HG02938 (cell line): ENCODE measurements around the gene PIPOX.

Experiments used
- ATAC-seq: cut with Tn5 transposase; IDR thresholded peaks from one replicate; pipeline ENCODE4 v1.9.1; 2021; ENCODE audit warnings: mild to moderate bottlenecking, moderate library complexity; ENCODE audit not compliant: unreplicated experiment

The PIPOX gene

DNA sequence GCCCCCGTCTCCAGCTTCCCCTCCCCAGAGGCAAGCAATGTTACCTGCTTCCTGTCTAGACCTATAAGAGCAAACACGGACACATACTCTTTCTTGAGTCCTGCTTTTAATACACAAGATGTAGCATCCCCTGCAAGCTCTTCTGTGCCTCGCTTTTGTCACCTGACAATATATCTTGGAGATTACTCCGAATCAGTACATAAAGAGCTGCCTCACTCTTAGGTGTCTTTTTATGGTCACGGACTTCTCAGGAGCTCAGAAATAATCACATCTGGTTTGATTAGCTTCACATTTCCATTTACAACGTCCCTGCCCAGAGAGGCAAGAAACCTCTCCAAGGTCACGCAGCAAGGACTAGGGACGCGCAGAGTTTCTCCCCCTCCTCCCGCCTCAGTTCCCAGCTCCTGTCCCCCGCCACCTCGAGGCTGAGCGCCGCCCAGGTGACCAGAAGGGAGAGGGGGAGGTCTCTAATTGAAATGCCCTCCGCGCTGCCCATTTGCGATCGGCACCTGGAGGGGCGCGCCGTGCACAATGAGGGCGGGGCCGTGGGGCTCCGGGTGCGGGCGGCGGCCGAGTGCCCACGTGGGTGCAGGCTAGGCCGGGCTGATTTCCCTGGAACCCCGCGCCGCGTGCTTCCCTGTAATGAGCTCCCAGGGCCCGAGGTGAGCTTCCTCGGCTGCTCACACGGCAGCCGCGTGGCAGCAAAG, 23.3 kb upstream of the PIPOX start:
- no peak for ATAC-seq

DNA sequence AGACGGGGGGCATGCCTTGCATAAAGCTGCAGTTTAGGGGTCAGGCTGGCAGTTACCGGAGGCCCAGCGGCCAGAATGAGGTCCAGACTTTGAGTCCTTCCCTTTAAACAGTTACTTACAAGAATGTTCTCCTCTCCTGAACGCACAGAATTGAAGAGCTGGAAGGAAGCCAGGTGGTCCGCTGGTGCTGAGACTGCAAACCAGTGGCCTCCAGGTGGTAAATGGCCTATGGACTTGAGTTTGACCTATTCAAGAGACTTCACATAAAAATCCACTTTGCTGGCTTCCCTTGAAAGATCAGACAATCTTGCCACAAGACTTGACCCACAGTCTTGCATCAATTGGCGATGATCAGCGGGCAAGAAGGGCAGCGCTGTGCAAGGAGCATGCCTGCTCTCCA, 22.4 kb upstream of the PIPOX start:
- no peak for ATAC-seq

DNA sequence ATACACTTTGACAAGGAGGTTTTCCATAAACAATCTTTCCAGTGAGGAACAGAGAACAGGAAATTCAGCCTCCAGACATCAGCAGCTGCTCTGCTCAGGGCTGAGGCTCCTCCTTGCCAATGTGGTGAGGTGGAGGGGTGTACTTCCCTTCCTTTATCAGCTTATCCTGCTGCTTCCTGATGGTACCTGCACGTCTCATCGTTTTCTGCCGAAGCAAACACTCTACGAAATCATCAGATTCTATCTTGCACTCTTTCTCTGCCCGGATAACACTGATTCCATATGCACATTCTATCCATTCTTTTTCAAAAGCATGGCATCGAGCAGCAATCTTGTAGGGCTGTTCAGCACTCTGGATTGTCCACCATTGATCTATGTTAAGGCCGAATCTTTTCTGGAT, 21.7 kb upstream of the PIPOX start:
- ATAC-seq, result no peak

DNA sequence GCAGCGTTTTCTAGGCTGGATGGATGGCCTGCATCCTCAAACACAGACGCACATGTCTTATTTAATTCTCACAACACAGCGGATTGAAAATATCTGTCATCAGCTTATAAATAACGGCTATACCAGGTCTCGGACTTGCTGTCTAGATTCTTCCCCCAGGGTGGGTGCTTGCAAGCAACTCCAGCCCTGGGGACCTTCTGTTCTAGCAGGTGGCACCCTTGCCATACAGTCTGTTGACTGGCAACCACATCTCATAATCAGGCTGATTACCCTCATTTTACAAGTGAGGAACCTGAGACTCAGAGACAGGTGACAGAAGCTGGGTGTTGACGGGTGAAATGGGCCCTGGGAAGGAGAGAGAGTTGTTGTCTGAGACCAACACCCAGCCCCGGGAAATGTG, 20.9 kb upstream of the PIPOX start:
- ATAC-seq, result no peak

DNA sequence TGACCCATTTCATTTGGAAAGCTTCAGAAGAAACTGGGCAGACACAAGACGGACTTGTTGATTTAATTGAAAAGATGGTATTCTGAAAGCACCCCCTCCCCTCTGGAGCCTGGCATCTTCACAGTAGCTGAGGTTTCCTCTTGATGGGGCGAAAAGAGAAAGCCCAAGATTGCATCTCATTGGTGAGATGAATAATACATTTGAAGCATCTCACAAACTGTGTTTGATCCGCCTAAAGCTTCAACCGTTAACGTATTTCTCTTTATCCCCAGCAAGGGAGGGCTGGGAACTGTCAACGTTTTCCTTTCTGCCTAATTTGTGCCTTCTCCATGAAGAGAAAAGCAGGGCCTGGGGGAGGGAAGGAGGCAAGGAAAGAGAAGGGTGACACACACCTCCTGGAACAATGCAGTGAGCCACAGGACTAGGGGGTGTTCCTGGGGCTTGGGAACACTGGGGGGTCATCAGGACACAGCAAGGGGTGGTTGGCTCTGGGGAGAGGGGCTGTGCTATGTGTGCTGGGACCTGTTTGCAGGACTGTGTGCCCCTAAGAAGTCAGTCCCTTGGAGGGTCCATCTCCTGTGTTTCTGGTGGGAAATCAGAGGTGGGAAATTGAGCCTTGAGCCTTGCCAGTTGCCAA, 18.5 kb upstream of the PIPOX start:
- no peak for ATAC-seq

DNA sequence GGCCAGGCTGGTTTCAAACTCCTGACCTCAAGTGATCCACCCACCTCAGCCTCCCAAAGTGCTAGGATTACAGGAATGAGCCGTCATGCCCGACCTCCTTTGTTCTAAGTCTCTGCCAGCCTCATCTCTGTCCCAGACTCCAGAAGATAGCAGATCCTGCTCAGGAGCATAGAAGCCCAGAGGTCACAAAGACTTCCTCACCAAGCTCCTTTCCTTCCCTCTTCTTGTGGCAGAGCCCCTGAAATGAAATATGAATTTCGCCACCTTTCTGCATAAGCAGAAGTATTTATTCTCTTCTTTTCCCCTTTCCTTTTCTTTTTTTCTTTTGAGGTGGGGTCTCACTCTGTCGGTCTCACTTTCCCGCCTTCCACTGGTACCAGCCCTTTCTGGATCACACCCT, 11.5 kb upstream of the PIPOX start:
- no peak for ATAC-seq

DNA sequence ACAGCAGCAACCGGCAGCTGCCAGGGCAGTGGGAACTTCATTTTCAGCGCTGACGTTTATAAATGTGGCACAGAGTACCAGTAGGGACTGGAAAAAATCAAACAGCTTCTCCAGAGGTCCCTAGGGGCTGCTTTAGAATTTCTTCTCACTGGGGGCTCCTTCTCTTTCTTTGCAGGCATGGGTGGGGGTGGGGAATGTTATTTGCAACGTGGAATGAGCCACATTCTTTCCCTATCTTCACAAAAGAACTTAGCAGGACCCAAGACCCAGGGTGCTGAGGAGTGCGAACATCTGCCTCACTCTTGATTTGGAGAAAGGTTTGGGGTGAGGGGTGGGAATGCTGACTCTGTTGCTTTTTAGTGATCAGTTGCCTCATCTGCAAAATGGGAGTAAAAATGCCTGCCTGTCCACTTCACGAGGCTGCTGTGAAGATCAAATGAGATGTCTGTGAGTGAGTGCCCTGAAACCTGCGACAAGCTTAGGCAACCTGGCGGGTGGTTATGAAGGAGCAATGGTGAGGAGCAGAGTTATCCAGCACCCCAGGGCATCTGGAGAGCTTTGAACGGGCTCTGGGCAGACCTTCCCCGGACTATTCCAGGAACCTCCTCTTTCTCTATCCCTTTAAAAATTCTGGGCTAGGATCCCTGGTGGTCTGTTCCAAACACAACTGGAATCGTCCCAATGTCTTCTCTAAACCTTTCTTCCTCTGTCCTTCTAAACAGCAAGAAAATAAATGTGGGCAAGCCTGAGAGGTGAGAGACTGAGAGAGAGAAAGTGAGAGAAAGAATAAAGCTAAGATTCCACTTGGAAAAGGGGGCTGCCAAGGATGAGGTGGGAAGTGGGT, 10.7 kb upstream of the PIPOX start:
- ATAC-seq, result no peak

DNA sequence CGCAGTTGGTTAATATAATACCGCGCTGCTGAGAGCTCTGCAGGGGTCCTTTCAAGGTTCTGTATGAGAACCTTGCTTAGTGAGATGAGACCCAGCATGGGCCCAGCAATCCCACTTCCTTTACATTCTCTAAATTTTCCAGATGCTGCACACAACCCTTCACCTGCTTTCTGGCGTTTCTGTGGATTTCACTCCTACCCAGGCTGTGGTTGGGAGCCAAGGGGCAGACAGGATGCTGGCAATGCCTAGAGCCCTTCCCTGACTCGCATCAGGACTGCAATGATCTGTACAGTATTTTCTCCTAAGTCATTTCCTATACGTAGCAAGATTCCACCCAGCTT, 10.1 kb upstream of the PIPOX start:
- ATAC-seq, result no peak

DNA sequence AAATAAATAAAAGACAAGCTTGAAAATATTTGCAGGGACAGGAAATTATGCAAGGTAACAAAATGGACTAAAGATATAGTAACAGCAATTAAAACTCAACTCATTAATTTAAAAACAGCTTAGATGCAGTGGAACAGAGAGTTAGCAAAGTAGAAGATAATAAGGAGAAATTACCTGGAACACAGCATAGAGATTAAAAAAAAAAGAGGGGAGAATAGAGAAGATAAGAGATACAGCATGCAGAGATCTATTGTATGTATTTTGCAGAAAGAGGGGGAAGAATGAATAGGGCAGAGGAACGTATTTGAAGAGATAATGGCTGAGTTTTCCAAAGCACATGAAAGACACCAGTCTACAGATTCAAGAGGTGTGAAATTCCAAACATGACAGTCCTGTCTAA, 8.4 kb upstream of the PIPOX start:
- ATAC-seq, result no peak

DNA sequence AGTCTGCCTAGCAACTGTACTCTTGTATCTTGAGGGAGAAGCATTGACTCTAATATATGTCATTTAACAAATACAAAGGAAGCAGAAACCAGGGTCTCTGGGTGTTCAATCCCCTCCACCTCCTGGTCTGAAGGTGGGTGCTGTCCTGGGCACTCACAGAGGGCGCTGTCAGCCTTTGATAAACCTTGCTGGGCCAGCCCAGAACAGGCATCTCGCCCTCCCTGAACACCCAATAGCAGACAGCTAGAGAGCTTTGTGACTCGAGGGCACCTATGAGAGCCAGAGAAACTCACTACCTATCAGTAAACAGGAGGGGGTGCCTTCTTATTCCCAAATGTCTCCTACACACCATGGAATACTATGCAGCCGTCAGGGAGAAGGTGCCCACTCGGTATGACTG, 6.4 kb upstream of the PIPOX start:
- no peak for ATAC-seq

DNA sequence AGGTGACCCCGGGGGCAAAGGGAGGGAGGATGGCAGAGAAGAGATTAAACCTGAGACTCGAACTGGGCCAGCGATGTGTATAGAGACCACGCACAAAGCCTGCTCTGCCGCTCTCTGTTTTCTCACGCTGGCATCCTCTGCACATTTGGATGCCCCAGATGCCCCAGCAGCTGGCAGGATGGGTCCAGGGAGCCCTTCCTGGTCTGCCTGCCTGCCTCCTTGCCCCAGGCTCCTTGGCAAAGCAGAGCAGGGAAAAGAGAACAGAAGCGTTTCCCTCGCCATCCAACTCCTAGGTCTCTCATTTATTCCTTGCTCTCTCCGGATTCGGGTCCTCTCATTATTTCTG, 5.2 kb upstream of the PIPOX start:
- no peak for ATAC-seq

DNA sequence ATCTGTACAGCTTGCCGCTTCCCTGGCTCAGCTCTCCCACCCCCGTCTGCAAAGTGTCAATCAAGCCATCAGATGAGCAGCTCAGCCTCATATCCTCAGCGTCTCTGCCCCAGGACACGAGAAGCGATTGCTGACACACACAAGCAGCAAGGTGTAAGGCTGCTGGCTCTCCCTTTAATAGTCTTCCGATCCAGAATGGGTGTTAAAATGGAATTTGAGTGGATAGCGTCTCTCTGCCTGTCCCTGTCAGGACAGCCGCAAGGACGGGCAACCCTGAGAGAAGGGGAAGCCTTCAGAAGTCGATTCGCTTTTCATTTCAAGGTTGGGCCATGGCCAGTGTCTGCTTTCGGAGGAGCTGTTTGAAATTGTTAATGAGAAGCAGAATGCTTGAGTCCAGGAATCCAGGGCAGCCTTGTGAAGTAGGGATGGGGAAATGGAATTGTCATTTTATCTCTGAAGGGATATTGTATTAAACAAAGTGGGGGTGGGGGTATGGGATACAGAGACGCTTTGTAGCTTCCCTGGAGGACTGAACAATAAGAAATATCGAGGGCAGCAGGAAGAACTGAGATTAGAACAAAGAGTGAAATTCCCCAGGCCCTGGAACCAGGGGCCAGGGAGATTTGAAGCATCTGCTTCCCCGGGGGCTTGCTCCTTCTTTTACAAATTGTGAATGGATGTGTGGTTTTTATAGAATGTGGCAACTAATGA, 4.7 kb upstream of the PIPOX start:
- ATAC-seq, result no peak

DNA sequence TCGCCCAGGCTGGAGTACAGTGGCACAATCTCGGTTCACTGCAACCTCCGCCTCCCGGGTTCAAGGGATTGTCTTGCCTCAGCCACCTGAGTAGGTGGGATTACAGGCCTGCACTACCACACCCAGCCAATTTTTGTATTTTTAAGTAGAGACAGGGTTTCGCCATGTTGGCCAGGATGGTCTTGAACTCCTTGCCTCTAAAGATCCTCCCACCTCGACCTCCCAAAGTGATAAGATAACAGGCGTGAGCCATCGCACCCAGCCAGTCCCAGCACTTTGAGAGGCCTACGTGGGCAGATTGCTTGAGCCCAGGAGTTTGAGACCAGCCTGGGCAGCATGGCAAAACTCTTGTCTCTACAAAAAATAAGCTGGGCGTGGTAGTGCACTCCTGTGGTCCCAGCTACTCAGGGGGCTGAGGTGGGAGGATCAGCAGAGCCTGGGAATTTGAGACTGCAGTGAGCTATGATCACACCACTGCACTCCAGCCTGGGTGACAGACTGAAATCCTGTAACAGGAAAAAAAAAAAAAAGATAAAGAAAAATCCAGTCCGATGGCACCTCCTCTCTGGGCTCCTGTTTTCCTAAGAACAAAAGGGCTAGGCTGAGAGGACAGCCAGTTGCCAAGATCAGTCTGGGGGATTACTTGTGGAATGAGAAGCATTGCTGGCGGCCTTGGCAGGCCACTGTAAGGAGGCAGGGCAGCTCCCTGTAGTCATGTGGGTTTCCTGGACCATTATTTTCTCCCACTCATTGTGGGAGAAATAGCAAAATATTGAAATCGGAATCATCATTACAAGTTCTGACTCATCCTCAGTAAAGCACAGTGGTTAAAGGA, 3.0 kb upstream of the PIPOX start:
- no peak for ATAC-seq

DNA sequence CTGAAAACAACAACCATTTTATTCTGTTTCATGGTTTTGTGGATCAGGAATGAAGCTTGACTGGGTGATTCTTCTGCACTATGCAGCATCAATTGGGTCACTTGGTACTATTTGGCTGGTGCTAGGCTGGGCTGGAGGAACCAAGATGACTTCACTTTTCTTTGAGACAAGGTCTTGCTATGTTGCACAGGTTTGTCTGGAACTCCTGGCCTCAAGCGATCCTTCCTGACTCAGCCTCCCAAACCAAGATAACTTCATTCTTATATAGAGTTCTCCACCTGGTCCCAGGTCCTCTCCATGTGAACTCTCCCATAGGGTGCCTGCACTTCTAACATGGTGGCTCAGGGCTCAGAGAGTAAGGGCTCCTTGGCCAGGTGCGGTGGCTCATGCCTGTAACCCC, 1.9 kb upstream of the PIPOX start:
- ATAC-seq, result no peak

DNA sequence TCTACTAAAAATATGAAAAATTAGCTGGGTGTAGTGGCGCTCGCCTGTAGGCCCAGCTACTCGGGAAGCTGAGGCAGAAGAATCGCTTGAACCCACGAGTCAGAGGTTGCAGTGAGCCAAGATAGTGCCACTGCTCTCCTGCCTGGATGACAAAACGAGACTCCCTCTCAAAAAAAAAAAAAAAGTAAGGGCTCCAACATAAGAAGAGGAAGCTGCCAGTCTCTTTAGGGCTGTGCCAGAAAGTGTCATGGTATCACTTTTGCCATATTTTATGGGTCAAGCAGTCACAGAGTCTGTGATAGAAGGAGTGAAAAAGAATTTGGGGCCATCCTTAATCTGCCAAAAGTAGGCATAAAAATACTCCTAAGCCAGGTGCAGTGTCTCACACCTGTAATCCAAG, 1.4 kb upstream of the PIPOX start:
- ATAC-seq, result no peak

DNA sequence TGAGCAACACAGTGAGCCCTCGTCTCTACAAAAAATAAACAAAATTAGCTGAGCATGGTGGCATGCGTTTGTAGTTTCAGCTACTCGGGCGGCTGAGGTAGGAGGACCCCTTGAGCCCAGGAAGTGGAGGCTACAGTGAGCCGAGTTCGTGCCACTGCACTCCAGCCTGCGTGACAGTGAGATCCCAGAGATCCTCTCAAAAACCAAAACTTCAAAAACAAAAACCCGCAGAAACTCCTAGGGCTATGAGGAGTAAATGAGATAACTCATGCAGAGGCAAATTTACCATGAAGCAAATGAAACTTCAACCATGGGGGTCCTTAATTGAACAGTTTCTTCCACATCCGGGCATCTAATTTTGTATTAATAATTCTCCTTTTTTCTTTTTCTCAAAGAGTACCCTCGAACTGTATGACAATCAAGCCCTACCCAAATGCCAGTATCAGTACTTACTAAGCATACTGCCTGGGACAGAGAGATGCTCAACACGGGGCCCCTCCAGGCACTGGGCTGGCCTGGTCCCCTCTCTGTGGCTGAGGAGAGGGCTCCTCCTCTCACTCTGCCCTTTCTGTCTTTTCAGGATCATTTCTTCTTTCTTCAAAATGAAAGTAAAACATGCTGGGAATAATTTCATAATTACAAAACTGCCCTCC, 789 bp upstream of the PIPOX start:
- ATAC-seq, result no peak

DNA sequence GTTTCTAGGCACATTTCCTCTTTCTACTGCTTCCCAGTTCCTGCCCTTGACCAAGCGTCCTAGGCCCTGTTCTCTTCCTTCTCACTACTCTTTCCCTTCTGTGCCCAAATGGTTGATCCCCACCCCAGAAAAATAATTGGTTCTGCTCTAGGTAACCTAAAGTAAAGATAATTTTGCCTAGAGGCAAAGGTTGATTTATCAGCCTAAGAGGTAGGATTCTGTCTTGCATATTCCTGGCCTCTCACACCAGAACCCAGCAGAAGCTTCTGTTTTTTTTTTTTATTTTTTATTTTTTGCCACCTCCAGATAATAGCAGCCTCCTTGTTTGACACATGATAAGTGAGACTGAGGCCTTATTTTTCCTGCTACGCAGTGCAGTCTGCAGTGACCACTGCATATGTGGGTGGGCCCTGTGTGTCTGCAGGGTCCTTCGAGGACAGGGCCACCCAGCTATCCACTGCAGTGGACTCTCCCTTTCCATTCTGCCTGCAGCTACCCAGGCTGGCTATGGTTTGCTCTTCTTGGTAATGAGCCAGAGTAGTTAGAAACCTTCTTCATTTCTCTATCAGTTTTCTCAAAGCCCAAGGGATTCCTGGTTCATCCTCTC, 701 bp downstream of the PIPOX start:
- no peak for ATAC-seq

DNA sequence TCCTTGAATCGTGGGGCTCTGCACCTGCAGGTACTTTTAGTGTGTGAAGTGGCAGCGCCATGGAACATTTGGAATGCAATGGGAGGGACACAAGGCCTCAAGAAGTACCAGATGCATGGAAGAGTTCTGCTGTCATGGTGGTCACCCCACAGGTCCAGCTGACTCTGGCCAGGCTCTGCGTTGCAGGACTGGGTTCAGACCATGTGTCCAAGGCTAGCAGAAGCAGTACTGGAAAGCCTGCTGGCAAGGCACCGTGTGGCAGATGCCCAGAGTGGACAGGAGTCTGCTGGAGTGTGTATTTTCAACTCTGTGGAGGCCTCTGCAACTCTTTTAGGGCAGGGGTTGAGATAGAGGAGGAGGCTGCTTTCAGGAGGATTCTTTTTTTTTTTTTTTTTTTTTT, 2.1 kb downstream of the PIPOX start:
- no peak for ATAC-seq

DNA sequence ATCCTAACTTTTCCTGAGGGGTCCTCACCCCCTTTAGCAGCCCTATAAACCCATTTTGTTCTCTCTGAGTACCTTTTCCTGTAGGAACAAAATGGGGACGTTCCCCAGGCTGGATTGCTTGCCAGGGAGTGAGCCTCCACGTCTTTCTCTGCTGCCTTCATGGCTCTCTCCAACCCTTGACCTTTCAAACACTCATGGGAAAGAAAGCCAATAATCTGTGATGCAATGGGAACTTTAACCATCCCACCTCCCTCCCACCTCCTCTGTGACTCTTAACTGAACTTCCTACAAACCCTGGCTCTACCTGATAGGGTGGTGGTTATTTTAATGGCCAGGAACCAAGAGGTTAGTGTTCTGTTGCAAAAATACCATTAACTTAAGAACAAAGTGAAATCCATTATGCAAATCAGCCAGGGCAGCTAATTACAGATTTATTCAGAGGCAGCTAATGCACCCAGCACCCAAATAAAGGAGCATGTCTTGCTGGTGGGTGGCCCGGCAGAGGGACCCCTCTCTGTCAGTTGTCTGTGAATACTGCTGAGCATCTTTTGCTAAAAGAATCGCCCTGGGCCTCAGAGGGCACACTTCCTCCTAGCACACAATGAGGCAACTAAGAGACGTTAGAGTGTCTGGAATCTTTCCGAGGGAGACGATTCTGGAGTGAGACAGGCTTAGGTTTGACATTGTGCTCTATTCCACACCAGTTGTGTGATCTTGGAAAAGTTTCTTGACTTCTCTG, 3.0 kb downstream of the PIPOX start:
- no peak for ATAC-seq
